Neural progenitor cell (in vitro differentiated cells): ENCODE results near the gene CPA3.

Experiments used
- CTCF ChIP-seq: fragments of 200-600 bp; sonication (generic); IDR thresholded peaks from 2 replicates; pipeline ENCODE4 v1.5.1; 2017; ENCODE audit warnings: antibody characterized with exemption, mild to moderate bottlenecking
- EZH2 ChIP-seq: fragments of 200-600 bp; sonication (generic); IDR thresholded peaks from 2 replicates; pipeline ENCODE4 v1.6.1; 2017; ENCODE audit warnings: antibody characterized with exemption, mild to moderate bottlenecking, moderate library complexity

- no peak for TF ChIP-seq CTCF
- no peak for TF ChIP-seq EZH2
Measured at GRCh38 chr3:148932972-148933371, 67.9 kb downstream of the CPA3 start.
